Small intestine (tissue), 7 donors: ENCODE measurements around the gene ZNF264. TPM values are rescaled to one million over a fixed set of nuclear protein-coding genes. Genes with fewer than 3 reads are reported as not detected.
"Not testable (repeated sequence)": the region's sequence is repeated elsewhere in the genome, so short reads cannot be mapped to it uniquely, and the experiment has no call there.

Source experiments
- DNase-seq, 2 donors: peaks; one replicate each; pipeline versions ENCODE4 v3.0.0 to v3.0.0-alpha.2; 2013
- FAIRE-seq: peaks from 2 replicates; lab custom pipeline; 2012; peaks lifted over from hg19 to GRCh38; lab: Jason Lieb, UNC
- H3K27ac ChIP-seq, 3 donors: one replicate each; pipeline ENCODE4 v1.5.1; 2013; ENCODE audit warnings: low read length in 2 of 3, mild to moderate bottlenecking in 2 of 3, control low read depth in 1 of 3, inconsistent platforms in 1 of 3, low read depth in 1 of 3, moderate library complexity in 1 of 3
- H3K27me3 ChIP-seq, 3 donors: one replicate each; pipeline ENCODE4 v1.6.1; 2013; ENCODE audit warnings: low read length in 3 of 3, inconsistent platforms in 1 of 3; ENCODE audit not compliant: control insufficient read depth in 3 of 3, insufficient read depth in 3 of 3
- H3K36me3 ChIP-seq, 3 donors: one replicate each; pipeline ENCODE4 v1.6.1; 2013; ENCODE audit warnings: low read length in 3 of 3, inconsistent platforms in 1 of 3, low read depth in 1 of 3, mild to moderate bottlenecking in 1 of 3, moderate library complexity in 1 of 3; ENCODE audit not compliant: control insufficient read depth in 3 of 3, insufficient read depth in 2 of 3
- H3K4me1 ChIP-seq, 3 donors: one replicate each; pipeline ENCODE4 v1.6.1; 2013; ENCODE audit warnings: low read length in 2 of 3, inconsistent platforms in 1 of 3, low read depth in 1 of 3, mild to moderate bottlenecking in 1 of 3, moderate library complexity in 1 of 3; ENCODE audit not compliant: control insufficient read depth in 3 of 3, insufficient read depth in 2 of 3
- H3K4me3 ChIP-seq, 3 donors: one replicate each; pipeline ENCODE4 v1.5.1; 2013; ENCODE audit warnings: low read length in 3 of 3, control low read depth in 1 of 3, inconsistent platforms in 1 of 3, low read depth in 1 of 3, mild to moderate bottlenecking in 1 of 3, moderate library complexity in 1 of 3
- H3K9me3 ChIP-seq, 2 donors: one replicate each; pipeline ENCODE4 v1.6.1; 2013; ENCODE audit warnings: low read depth in 1 of 2, low read length in 1 of 2; ENCODE audit not compliant: control insufficient read depth in 2 of 2, insufficient read depth in 1 of 2
- WGBS, 3 donors: extraction: QIAGEN DNeasy Blood & Tissue Kit; methylation state at CpG; one replicate each; pipeline ENCODE4 v1.1.7; 2013; 5-methylcytosine and 5-hydroxymethylcytosine counted together
- polyA plus RNA-seq, 4 donors: library from polyadenylated mRNA; stranded (reverse) in 3 of 4; unstranded in 1 of 4; fragments of 200-250 nt in 3 of 4; fragments of 120-200 nt in 1 of 4; gene quantifications; one replicate each; pipeline versions ENCODE4 v1.2.1 to v1.2.3, GENCODE V29; 2013
- donor health status: healthy with polysubstance abuse.
- donor health status: control.
- donor health status: control.
- donor health status: Bipolar disorder and iron deficiency.
- donor health status: healthy.

The ZNF264 gene
- polyA plus RNA-seq, 4 donors, result 1.3 to 15.7 (median 4.1) TPM

DNA sequence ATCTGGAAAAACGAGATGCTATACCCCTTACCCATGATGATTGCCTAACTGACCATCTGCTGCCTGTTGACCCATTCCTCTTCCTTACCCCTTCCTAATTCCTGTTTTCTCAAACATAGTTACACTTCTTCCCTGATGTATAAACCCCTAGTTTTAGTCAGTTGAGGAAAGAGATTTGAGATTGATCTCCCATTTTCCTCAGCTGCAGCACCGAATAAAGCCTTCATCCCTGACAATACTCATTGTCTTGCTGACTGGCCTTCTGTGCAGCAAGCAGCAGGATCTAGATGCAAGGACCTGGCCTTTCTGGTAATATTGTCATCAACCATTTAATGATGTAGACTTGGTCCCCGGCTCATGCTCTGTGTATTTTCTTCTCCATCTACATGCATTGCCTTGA is 999 bp upstream of the ZNF264 start:
- H3K4me3 ChIP-seq, result no peak overlapping the region
- peaks cover 0 to 23% of the 10 kb centered on the region in 2 donors for H3K9me3 ChIP-seq
- WGBS, 3 donors, result 78 to 84% (median 81%) methylated on average over 3 of the region's 3 CpGs
- H3K36me3 ChIP-seq, result peaks cover 2 to 21% (median 7%) of the 10 kb centered on the region in 3 donors
- no peak for DNase-seq
- no peak overlapping the region for H3K27ac ChIP-seq
- no peak for FAIRE-seq
- H3K4me1 ChIP-seq, result peaks cover 0 to 4% (median 2%) of the 10 kb centered on the region in 3 donors
- H3K27me3 ChIP-seq, result peaks cover 0 to 3% (median 0%) of the 10 kb centered on the region in 3 donors

GRCh38 chr19:57192077-57192420 is 749 bp downstream of the ZNF264 start:
- WGBS, 3 donors, result 14 to 35% (median 31%) methylated on average over 9 of the region's 9 CpGs
- H3K27ac ChIP-seq, result peak overlapping the region in 2 of 3 donors; percentile 77 to 86
- peaks cover 0 to 3% (median 0%) of the 10 kb centered on the region in 3 donors for H3K27me3 ChIP-seq
- peaks cover 0 to 4% (median 2%) of the 10 kb centered on the region in 3 donors for H3K4me1 ChIP-seq
- DNase-seq (no peak), FAIRE-seq (no peak)
- H3K4me3 ChIP-seq, result peak overlapping the region; percentile 77 to 97 (median 86)
- peaks cover 5 to 28% (median 7%) of the 10 kb centered on the region in 3 donors for H3K36me3 ChIP-seq
- H3K9me3 ChIP-seq, result peaks cover 0 to 17% of the 10 kb centered on the region in 2 donors

DNA sequence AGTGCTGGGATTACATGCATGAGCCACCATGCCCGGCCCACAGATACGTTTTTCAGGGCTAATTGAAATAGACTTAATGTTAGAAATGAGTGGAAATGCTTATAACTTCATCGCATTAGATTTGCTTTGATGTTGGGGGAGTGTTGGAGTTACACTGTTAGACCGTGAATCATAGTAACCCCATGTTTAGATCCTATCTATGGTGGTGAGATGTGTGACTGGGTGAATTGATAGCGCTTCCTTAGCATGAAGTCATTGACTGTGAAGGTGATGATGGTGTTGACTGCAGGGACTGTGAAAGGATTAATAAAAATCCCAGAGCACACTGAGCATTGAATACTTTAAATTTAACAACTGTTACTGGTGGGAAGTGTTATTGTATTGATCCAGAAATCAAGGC is 1.7 kb downstream of the ZNF264 start:
- Histone ChIP-seq H3K27me3 (no peaks in the 10 kb centered on the region), H3K36me3 (peaks cover 5 to 31% (median 7%) of the 10 kb centered on the region in 3 donors), H3K9me3 (peaks cover 0 to 14% of the 10 kb centered on the region in 2 donors), H3K4me1 (peaks cover 0 to 4% (median 2%) of the 10 kb centered on the region in 3 donors), H3K27ac (no peak overlapping the region), H3K4me3 (peak overlapping the region in 1 of 3 donors; percentile 86)
- DNase-seq (no peak), FAIRE-seq (no peak)
- 87 to 95% (median 94%) methylated on average over 5 of the region's 5 CpGs for WGBS, 3 donors

GRCh38 chr19:57197874-57198273 is 6.6 kb downstream of the ZNF264 start:
- not testable (repeated sequence) for H3K9me3 ChIP-seq, FAIRE-seq, H3K4me1 ChIP-seq, H3K27ac ChIP-seq, H3K4me3 ChIP-seq, H3K27me3 ChIP-seq, DNase-seq
- WGBS, 3 donors, result 95 to 99% (median 99%) methylated on average over 6 of the region's 6 CpGs
- peaks cover 7 to 47% (median 10%) of the 10 kb centered on the region in 3 donors for H3K36me3 ChIP-seq

- no peak overlapping the region for H3K27ac ChIP-seq
- DNase-seq, result no peak
- no peak for FAIRE-seq
- no peaks in the 10 kb centered on the region for H3K4me1 ChIP-seq
- peaks cover 4 to 43% (median 19%) of the 10 kb centered on the region in 3 donors for H3K36me3 ChIP-seq
- peaks cover 0 to 2% of the 10 kb centered on the region in 2 donors for H3K9me3 ChIP-seq
- 89 to 96% (median 96%) methylated on average over 5 of the region's 5 CpGs for WGBS, 3 donors
- no peaks in the 10 kb centered on the region for H3K27me3 ChIP-seq
- no peak overlapping the region for H3K4me3 ChIP-seq
These were observed 10.9 kb downstream of the ZNF264 start for GRCh38 chr19:57202160-57202559.

- H3K27me3 ChIP-seq, result no peaks in the 10 kb centered on the region
- peaks cover 14 to 53% (median 44%) of the 10 kb centered on the region in 3 donors for H3K36me3 ChIP-seq
- no peak overlapping the region for H3K4me3 ChIP-seq
- WGBS, 3 donors, result 83 to 93% (median 86%) methylated on average over 4 of the region's 4 CpGs
- H3K27ac ChIP-seq, result no peak overlapping the region
- DNase-seq, result no peak
- no peak for FAIRE-seq
- H3K4me1 ChIP-seq, result no peaks in the 10 kb centered on the region
- H3K9me3 ChIP-seq, result peaks cover 3 to 8% of the 10 kb centered on the region in 2 donors
These were observed 19.1 kb downstream of the ZNF264 start for GRCh38 chr19:57210381-57210780.

GRCh38 chr19:57212109-57212508 is 20.8 kb downstream of the ZNF264 start:
- no peak for FAIRE-seq
- 94 to 97% (median 94%) methylated on average over 7 of the region's 7 CpGs for WGBS, 3 donors
- peaks cover 11 to 46% (median 40%) of the 10 kb centered on the region in 3 donors for H3K36me3 ChIP-seq

DNA sequence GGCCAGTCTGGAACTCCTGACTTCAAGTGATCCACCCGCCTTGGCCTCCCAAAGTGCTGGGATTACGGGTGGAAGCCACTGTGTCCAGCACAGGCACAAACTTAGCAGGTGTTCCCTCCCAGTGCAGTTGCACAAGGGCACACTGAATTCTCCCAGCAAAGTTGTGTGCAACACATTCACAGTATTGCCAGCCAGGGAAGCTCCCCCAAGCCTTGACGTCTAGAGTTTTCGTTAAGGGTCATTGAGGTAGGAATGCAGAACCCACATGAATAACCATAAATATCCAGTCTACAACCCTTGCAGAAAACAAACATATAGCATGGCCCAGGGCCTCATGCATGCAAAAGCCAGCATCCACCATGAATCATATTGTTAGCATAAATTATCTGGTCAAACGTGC is 36.2 kb downstream of the ZNF264 start:
- Histone ChIP-seq H3K4me3 (no peak overlapping the region), H3K36me3 (peaks cover 0 to 2% (median 0%) of the 10 kb centered on the region in 3 donors), H3K4me1 (no peaks in the 10 kb centered on the region), H3K27me3 (no peaks in the 10 kb centered on the region), H3K27ac (no peak overlapping the region), H3K9me3 (peaks cover 0 to 2% of the 10 kb centered on the region in 2 donors)
- no peak for DNase-seq
- no peak for FAIRE-seq
- 70 to 88% (median 87%) methylated on average over 5 of the region's 5 CpGs for WGBS, 3 donors

More at GRCh38 chr19:57212109-57212508, 20.8 kb downstream of the ZNF264 start:
- Histone ChIP-seq H3K4me1 (no peaks in the 10 kb centered on the region), H3K27ac (no peak overlapping the region), H3K27me3 (no peaks in the 10 kb centered on the region), H3K4me3 (no peak overlapping the region), H3K9me3 (peaks cover 3 to 8% of the 10 kb centered on the region in 2 donors)
- no peak for DNase-seq

- no peak for FAIRE-seq
- no peaks in the 10 kb centered on the region for H3K36me3 ChIP-seq
- no peak overlapping the region for H3K27ac ChIP-seq
- no peak overlapping the region for H3K4me3 ChIP-seq
- H3K4me1 ChIP-seq, result no peaks in the 10 kb centered on the region
- no peaks in the 10 kb centered on the region for H3K27me3 ChIP-seq
- DNase-seq, result no peak
- 74 to 79% (median 79%) methylated on average over 9 of the region's 9 CpGs for WGBS, 3 donors
- peaks cover 0 to 2% of the 10 kb centered on the region in 2 donors for H3K9me3 ChIP-seq
These were observed 40.4 kb downstream of the ZNF264 start for GRCh38 chr19:57231686-57232085.
